Liver (tissue), 9 donors: ENCODE measurements around the gene USP40. TPM values are rescaled to one million over a fixed set of nuclear protein-coding genes. Genes with fewer than 3 reads are reported as not detected.

ENCODE experiments used
- DNase-seq: peaks from one replicate; pipeline ENCODE4 v3.0.0-alpha.2; 2017; ENCODE audit warnings: low spot score
- H3K27ac ChIP-seq, 2 donors: one replicate each; pipeline ENCODE4 v1.7.0; 2013; ENCODE audit warnings: inconsistent platforms in 2 of 2, low read length in 2 of 2, control low read depth in 1 of 2, low read depth in 1 of 2, mild to moderate bottlenecking in 1 of 2
- H3K27me3 ChIP-seq, 4 donors: one replicate each; pipeline versions ENCODE4 v1.6.1 to v1.7.0; 2013; ENCODE audit warnings: low read length in 3 of 4, inconsistent platforms in 1 of 4, mild to moderate bottlenecking in 1 of 4, moderate library complexity in 1 of 4; ENCODE audit not compliant: control insufficient read depth in 4 of 4, insufficient read depth in 4 of 4
- H3K36me3 ChIP-seq, 4 donors: one replicate each; pipeline versions ENCODE4 v1.6.1 to v1.7.0; 2013; ENCODE audit warnings: low read length in 3 of 4, mild to moderate bottlenecking in 3 of 4, low read depth in 1 of 4, moderate library complexity in 1 of 4; ENCODE audit not compliant: control insufficient read depth in 4 of 4, insufficient read depth in 3 of 4
- H3K4me1 ChIP-seq, 4 donors: one replicate each; pipeline versions ENCODE4 v1.6.1 to v1.7.0; 2013; ENCODE audit warnings: low read length in 3 of 4, mild to moderate bottlenecking in 3 of 4, moderate library complexity in 1 of 4; ENCODE audit not compliant: control insufficient read depth in 4 of 4, insufficient read depth in 4 of 4
- H3K4me3 ChIP-seq, 3 donors: one replicate each; pipeline versions ENCODE4 v1.6.1 to v1.7.0; 2013; ENCODE audit warnings: low read length in 3 of 3, control low read depth in 1 of 3, low read depth in 1 of 3, mild to moderate bottlenecking in 1 of 3
- H3K9ac ChIP-seq, 2 donors: one replicate each; pipeline ENCODE4 v1.7.0; 2013; ENCODE audit warnings: low read length in 2 of 2, mild to moderate bottlenecking in 2 of 2, moderate library complexity in 2 of 2, control low read depth in 1 of 2, low read depth in 1 of 2
- H3K9me3 ChIP-seq, 4 donors: one replicate each; pipeline versions ENCODE4 v1.6.1 to v1.7.0; 2013; ENCODE audit warnings: low read length in 3 of 4; ENCODE audit not compliant: control insufficient read depth in 4 of 4
- EGR1 ChIP-seq, 2 donors: IDR thresholded peaks; 2 replicates each; pipeline ENCODE4 v1.6.1; 2016 to 2018; ENCODE audit warnings: antibody characterized with exemption in 2 of 2, low read depth in 2 of 2
- FOXA1 ChIP-seq: IDR thresholded peaks from 2 replicates; pipeline ENCODE4 v1.6.1; 2016; ENCODE audit warnings: antibody characterized with exemption
- FOXA2 ChIP-seq: IDR thresholded peaks from 2 replicates; pipeline ENCODE4 v1.6.1; 2016; ENCODE audit warnings: antibody characterized with exemption
- GABPA ChIP-seq, 2 donors: IDR thresholded peaks in 1 of 2; conservative IDR thresholded peaks in 1 of 2; 2 replicates each; pipeline ENCODE4 v1.6.1; 2016; ENCODE audit warnings: antibody characterized with exemption in 2 of 2, mild to moderate bottlenecking in 1 of 2, moderate library complexity in 1 of 2
- HNF4G ChIP-seq: IDR thresholded peaks from 2 replicates; pipeline ENCODE4 v1.6.1; 2016; ENCODE audit warnings: antibody characterized with exemption
- NR2F2 ChIP-seq: IDR thresholded peaks from 2 replicates; pipeline ENCODE4 v1.6.1; 2016; ENCODE audit warnings: antibody characterized with exemption
- RAD21 ChIP-seq, 2 donors: IDR thresholded peaks; 2 replicates each; pipeline ENCODE4 v1.6.1; 2016; ENCODE audit warnings: antibody characterized with exemption in 2 of 2, mild to moderate bottlenecking in 2 of 2
- RXRA ChIP-seq, 2 donors: IDR thresholded peaks; 2 replicates each; pipeline ENCODE4 v1.6.1; 2017 to 2018; ENCODE audit warnings: antibody characterized with exemption in 2 of 2, mild to moderate bottlenecking in 1 of 2
- SP1 ChIP-seq: IDR thresholded peaks from 2 replicates; pipeline ENCODE4 v1.6.1; 2018; ENCODE audit warnings: antibody characterized with exemption, mild to moderate bottlenecking
- WGBS: extraction: QIAGEN DNeasy Blood & Tissue Kit; methylation state at CpG from one replicate; pipeline ENCODE4 v1.1.7; 2013; 5-methylcytosine and 5-hydroxymethylcytosine counted together
- polyA plus RNA-seq, 2 donors: library from polyadenylated mRNA; stranded (reverse) in 1 of 2; unstranded in 1 of 2; fragments of 200-250 nt in 1 of 2; fragments of >200 nt in 1 of 2; fragmentation: Nextera tagmentation in 1 of 2; extraction: Ambion mirVana in 1 of 2; gene quantifications; one replicate each; pipeline versions ENCODE4 v1.2.1 to v1.2.3, GENCODE V29; 2013 to 2015
- total RNA-seq, 2 donors: library from RNA; depleted of rRNA; stranded (reverse); fragments of >200 nt; gene quantifications; one replicate each; pipeline ENCODE4 v1.2.3, GENCODE V29; 2014
- TF ChIP-seq, protein P1 (sequence below): IDR thresholded peaks from 2 replicates; pipeline ENCODE4 v1.6.1; 2016; ENCODE audit warnings: antibody characterized with exemption, mild to moderate bottlenecking
- TF ChIP-seq, protein P2 (sequence below): IDR thresholded peaks from 2 replicates; pipeline ENCODE4 v1.6.1; 2016; ENCODE audit warnings: antibody characterized with exemption
- TF ChIP-seq, protein P3 (sequence below): IDR thresholded peaks from 2 replicates; pipeline ENCODE4 v1.6.1; 2016; ENCODE audit warnings: antibody characterized with exemption
- TF ChIP-seq, protein P4 (sequence below): IDR thresholded peaks from 2 replicates; pipeline ENCODE4 v1.6.1; 2016; ENCODE audit warnings: antibody characterized with exemption
- TF ChIP-seq, protein P5 (sequence below): fragments of 150-350 bp; IDR thresholded peaks from 2 replicates; pipeline ENCODE4 v1.5.1; 2017; ENCODE audit warnings: improper control_type of control experiment, low read depth, low read length; ENCODE audit not compliant: missing input control
- donor health status: healthy.
- donor health status: healthy.
- donor health status: healthy.
- donor health status: healthy.
- donor health status: healthy.

USP40 gene
- total and polyA plus RNA-seq, 4 donors, result 12.0 to 29.0 (median 17.1) TPM

DNA sequence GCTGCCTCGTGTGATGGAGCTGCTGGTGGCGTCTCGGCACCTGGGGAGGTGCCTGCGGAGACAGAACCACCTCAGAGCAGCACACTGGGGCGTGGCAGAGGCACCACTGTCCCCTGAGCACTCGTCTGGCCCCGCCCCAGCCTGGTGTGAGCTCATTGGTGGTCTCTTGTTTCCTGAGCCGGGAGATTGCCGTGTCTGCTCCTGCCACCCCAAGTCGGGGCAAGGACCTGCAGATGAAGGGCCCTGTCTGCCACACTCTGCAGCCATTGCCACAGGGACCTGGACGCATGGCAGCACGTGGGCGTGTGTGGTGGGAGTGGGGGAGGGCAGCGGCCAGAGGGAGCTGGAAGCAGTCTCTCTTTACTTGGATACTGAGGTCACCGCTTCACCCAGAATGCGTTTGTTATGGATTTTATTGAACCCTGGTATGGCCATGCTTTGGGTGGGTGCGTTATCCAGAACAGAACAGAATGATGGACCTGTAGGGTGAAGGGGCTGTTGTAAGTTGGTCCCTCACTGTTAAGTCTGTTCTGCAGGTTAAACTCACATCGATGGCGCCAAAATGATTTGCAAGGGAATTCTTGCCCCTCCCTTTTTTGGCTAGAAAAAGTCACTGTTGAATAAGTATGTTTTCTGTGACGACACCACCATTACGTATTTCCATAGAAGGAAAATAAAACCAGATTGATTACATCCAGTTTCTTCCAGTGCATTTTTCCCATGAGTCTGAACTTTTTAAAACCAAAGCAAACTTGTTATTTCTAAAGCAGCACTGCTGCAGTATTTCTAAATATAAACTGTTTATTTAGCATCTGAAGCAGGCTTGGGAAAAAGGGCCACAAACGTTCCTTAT lies 92.0 kb downstream of the USP40 start:
- TF ChIP-seq RXRA (IDR thresholded peaks at IDR 0.05), result no peak
- TF ChIP-seq, protein P1, sequence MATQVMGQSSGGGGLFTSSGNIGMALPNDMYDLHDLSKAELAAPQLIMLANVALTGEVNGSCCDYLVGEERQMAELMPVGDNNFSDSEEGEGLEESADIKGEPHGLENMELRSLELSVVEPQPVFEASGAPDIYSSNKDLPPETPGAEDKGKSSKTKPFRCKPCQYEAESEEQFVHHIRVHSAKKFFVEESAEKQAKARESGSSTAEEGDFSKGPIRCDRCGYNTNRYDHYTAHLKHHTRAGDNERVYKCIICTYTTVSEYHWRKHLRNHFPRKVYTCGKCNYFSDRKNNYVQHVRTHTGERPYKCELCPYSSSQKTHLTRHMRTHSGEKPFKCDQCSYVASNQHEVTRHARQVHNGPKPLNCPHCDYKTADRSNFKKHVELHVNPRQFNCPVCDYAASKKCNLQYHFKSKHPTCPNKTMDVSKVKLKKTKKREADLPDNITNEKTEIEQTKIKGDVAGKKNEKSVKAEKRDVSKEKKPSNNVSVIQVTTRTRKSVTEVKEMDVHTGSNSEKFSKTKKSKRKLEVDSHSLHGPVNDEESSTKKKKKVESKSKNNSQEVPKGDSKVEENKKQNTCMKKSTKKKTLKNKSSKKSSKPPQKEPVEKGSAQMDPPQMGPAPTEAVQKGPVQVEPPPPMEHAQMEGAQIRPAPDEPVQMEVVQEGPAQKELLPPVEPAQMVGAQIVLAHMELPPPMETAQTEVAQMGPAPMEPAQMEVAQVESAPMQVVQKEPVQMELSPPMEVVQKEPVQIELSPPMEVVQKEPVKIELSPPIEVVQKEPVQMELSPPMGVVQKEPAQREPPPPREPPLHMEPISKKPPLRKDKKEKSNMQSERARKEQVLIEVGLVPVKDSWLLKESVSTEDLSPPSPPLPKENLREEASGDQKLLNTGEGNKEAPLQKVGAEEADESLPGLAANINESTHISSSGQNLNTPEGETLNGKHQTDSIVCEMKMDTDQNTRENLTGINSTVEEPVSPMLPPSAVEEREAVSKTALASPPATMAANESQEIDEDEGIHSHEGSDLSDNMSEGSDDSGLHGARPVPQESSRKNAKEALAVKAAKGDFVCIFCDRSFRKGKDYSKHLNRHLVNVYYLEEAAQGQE, result no peak
- TF ChIP-seq, protein P2, sequence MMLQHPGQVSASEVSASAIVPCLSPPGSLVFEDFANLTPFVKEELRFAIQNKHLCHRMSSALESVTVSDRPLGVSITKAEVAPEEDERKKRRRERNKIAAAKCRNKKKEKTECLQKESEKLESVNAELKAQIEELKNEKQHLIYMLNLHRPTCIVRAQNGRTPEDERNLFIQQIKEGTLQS, result no peak
- TF ChIP-seq, protein P3, sequence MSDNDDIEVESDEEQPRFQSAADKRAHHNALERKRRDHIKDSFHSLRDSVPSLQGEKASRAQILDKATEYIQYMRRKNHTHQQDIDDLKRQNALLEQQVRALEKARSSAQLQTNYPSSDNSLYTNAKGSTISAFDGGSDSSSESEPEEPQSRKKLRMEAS, result no peak
- no peak for TF ChIP-seq NR2F2
- Histone ChIP-seq H3K27me3 (no peaks in the 10 kb centered on the region), H3K9ac (no peak overlapping the region), H3K9me3 (no peaks in the 10 kb centered on the region), H3K4me1 (no peaks in the 10 kb centered on the region), H3K4me3 (no peak overlapping the region), H3K36me3 (peaks cover 0 to 53% (median 15%) of the 10 kb centered on the region in 4 donors), H3K27ac (no peak overlapping the region)
- WGBS, result 83% methylated on average over 22 of the region's 22 CpGs
- DNase-seq, result no peak

DNA sequence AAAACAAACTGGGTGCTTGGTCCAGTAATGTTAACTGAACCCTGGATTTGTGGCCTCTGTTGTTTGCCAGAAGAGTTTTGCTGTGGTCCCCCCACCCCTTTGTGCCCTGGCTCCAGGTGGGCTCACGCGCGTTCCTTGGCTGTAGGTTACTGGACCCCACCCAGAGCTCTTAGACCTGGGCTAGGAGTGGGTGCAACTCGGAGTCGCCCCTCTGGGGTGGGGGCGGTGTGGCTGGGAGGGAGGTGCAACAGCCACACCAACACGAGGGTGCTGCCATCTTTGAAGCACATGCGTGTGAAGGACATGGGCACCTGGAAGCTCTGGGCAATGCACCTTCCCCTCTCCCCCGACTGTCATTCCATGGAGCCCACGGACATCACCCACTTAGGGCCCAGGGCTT lies 92.7 kb downstream of the USP40 start:
- Histone ChIP-seq H3K27ac (no peak overlapping the region), H3K4me3 (no peak overlapping the region), H3K9me3 (no peaks in the 10 kb centered on the region), H3K9ac (no peak overlapping the region), H3K27me3 (no peaks in the 10 kb centered on the region), H3K36me3 (peaks cover 0 to 56% (median 16%) of the 10 kb centered on the region in 4 donors), H3K4me1 (no peaks in the 10 kb centered on the region)
- TF ChIP-seq, protein P4, sequence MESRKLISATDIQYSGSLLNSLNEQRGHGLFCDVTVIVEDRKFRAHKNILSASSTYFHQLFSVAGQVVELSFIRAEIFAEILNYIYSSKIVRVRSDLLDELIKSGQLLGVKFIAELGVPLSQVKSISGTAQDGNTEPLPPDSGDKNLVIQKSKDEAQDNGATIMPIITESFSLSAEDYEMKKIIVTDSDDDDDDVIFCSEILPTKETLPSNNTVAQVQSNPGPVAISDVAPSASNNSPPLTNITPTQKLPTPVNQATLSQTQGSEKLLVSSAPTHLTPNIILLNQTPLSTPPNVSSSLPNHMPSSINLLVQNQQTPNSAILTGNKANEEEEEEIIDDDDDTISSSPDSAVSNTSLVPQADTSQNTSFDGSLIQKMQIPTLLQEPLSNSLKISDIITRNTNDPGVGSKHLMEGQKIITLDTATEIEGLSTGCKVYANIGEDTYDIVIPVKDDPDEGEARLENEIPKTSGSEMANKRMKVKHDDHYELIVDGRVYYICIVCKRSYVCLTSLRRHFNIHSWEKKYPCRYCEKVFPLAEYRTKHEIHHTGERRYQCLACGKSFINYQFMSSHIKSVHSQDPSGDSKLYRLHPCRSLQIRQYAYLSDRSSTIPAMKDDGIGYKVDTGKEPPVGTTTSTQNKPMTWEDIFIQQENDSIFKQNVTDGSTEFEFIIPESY, result no peak
- DNase-seq, result no peak
- WGBS, result 95% methylated on average over 10 of the region's 10 CpGs

DNA sequence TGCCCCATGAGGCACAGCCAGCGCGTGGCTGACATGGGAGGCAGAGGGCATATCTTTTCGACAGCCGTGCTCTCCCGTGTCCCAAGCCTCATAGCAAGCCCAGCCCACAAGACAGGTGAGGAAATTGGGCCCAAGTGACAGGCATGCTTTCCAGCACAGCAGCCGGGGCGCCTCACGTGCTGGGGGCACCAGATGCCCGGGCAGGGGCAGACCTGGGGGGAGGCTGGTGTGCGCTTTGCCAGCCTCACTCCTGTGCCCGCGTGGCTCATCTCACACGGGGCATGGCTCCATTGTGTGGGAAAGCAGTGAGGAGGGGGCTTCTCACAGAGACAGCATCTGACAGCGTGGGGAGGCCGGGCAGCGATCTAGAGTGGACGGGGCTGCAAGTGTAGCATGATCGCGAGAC lies 93.2 kb downstream of the USP40 start:
- no peak overlapping the region for H3K9ac ChIP-seq
- no peak overlapping the region for H3K27ac ChIP-seq
- WGBS, result 96% methylated on average over 19 of the region's 19 CpGs
- no peaks in the 10 kb centered on the region for H3K4me1 ChIP-seq
- no peaks in the 10 kb centered on the region for H3K27me3 ChIP-seq
- H3K9me3 ChIP-seq, result no peaks in the 10 kb centered on the region
- no peak for DNase-seq
- H3K4me3 ChIP-seq, result no peak overlapping the region
- peaks cover 2 to 56% (median 15%) of the 10 kb centered on the region in 4 donors for H3K36me3 ChIP-seq
- TF ChIP-seq FOXA2 (no peak), NR2F2 (no peak), FOXA1 (no peak), RAD21 (IDR thresholded peaks at IDR 0.05) (no peak), SP1 (no peak), HNF4G (no peak), EGR1 (IDR thresholded peaks at IDR 0.05; ENCODE audit: low read depth in 2 of 2) (no peak), GABPA (IDR thresholded peaks at IDR 0.05 in 1 of 2, conservative IDR thresholded peaks at IDR 0.05 in 1 of 2) (no peak)
- TF ChIP-seq, protein P1, result no peak
- TF ChIP-seq, protein P5, sequence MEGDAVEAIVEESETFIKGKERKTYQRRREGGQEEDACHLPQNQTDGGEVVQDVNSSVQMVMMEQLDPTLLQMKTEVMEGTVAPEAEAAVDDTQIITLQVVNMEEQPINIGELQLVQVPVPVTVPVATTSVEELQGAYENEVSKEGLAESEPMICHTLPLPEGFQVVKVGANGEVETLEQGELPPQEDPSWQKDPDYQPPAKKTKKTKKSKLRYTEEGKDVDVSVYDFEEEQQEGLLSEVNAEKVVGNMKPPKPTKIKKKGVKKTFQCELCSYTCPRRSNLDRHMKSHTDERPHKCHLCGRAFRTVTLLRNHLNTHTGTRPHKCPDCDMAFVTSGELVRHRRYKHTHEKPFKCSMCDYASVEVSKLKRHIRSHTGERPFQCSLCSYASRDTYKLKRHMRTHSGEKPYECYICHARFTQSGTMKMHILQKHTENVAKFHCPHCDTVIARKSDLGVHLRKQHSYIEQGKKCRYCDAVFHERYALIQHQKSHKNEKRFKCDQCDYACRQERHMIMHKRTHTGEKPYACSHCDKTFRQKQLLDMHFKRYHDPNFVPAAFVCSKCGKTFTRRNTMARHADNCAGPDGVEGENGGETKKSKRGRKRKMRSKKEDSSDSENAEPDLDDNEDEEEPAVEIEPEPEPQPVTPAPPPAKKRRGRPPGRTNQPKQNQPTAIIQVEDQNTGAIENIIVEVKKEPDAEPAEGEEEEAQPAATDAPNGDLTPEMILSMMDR, result no peak
- TF ChIP-seq, protein P2, result no peak
